Esophagus muscularis mucosa (tissue), 4 donors: ENCODE measurements around the gene LMX1A. TPM values are rescaled to one million over a fixed set of nuclear protein-coding genes. Genes with fewer than 3 reads are reported as not detected.

Source experiments
- DNase-seq: peaks from one replicate; pipeline ENCODE4 v3.0.0-alpha.2; 2017; ENCODE audit errors: extremely low spot score
- H3K27ac ChIP-seq, 4 donors: fragments of 200-600 bp; sonication (generic); replicated peaks in 1 of 4; 1 replicate in 3 of 4; 2 replicates in 1 of 4; pipeline ENCODE4 v1.5.1; 2016 to 2019; ENCODE audit warnings: mild to moderate bottlenecking in 1 of 4
- H3K27me3 ChIP-seq, 4 donors: fragments of 200-600 bp; sonication (generic); one replicate each; pipeline versions ENCODE4 v1.5.1 to v1.6.0; 2016 to 2019
- H3K36me3 ChIP-seq, 4 donors: fragments of 200-600 bp; sonication (generic); one replicate each; pipeline ENCODE4 v1.5.1; 2016 to 2019
- H3K4me1 ChIP-seq, 4 donors: fragments of 200-600 bp; sonication (generic); one replicate each; pipeline ENCODE4 v1.5.1; 2016 to 2019
- H3K4me3 ChIP-seq, 4 donors: fragments of 200-600 bp; sonication (generic); 1 replicate in 2 of 4; 2 replicates in 2 of 4; pipeline ENCODE4 v1.5.1; 2016 to 2019; ENCODE audit warnings: mild to moderate bottlenecking in 4 of 4, moderate library complexity in 1 of 4
- H3K9me3 ChIP-seq, 4 donors: fragments of 200-600 bp; sonication (generic); 1 replicate in 3 of 4; 2 replicates in 1 of 4; pipeline ENCODE4 v1.5.1; 2016 to 2019
- EP300 ChIP-seq: sonication (generic); formaldehyde crosslinking; IDR thresholded peaks from one replicate; pipeline ENCODE4 v1.6.1; 2017; ENCODE audit warnings: antibody characterized with exemption
- POLR2A ChIP-seq: fragments of 450-650 bp; IDR thresholded peaks from one replicate; pipeline ENCODE4 v1.6.1; 2017; ENCODE audit warnings: antibody characterized with exemption, moderate library complexity, mild to moderate bottlenecking, low read depth
- POLR2AphosphoS5 ChIP-seq, 2 donors: sonication (generic); formaldehyde crosslinking; IDR thresholded peaks; one replicate each; pipeline ENCODE4 v1.6.1; 2017; ENCODE audit warnings: antibody characterized with exemption in 2 of 2
- WGBS: methylation state at CpG from one replicate; pipeline ENCODE4 v1.1.5; 2018; 5-methylcytosine and 5-hydroxymethylcytosine counted together
- intact Hi-C: fragments of 100-400 bp; cut with DNase I; formaldehyde crosslinking; loops from one replicate; pipeline ENCODE4 v1.15.1; 2023
- total RNA-seq, 4 donors: library from RNA; depleted of rRNA; stranded (reverse); fragments of >200 nt; gene quantifications; one replicate each; pipeline versions ENCODE4 v1.1.0 to v1.2.1, GENCODE V29; 2016
- TF ChIP-seq, protein P1 (sequence below), 3 experiments: fragments of 200-600 bp in 2 of 3; fragments of 450-650 bp in 1 of 3; sonication (generic) in 2 of 3; IDR thresholded peaks; one replicate each; pipeline ENCODE4 v1.5.1; 2017 to 2019; ENCODE audit warnings: antibody characterized with exemption in 3 of 3, mild to moderate bottlenecking in 2 of 3, moderate library complexity in 1 of 3

Gene LMX1A
- total RNA-seq, 4 donors from 2014 or later, result 0.32 to 0.98 (median 0.33) TPM; not detected in 1

DNA sequence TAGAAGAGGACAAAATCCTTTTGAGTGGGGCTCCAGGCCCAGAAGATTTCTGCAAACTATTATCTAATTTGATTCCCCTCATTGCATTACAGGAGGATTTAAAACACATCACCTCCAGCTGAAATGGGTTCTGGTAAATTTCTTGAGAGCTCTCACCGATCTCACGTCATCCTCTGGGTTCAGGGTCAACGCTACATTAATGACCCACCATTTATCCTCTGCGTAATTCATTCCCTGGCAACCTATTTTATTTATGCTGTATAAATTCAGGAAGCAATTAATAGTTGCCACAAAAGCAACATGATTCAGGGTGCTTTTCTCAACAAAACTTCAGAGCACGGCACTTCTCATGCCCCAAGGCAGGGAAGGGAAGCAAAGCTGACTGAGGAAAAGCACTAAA is 38.9 kb downstream of the LMX1A start:
- Histone ChIP-seq H3K36me3 (no peaks in the 10 kb centered on the region), H3K27ac (no peak overlapping the region), H3K4me1 (peaks cover 0 to 8% (median 8%) of the 10 kb centered on the region in 4 donors), H3K4me3 (no peak overlapping the region), H3K27me3 (peaks cover 0 to 30% (median 0%) of the 10 kb centered on the region in 4 donors), H3K9me3 (peaks cover 0 to 7% (median 4%) of the 10 kb centered on the region in 4 donors)
- intact Hi-C loops, result no loop called here
- 22% methylated on average over 5 of the region's 5 CpGs for WGBS
- no peak for DNase-seq
- TF ChIP-seq EP300, result no peak
- TF ChIP-seq POLR2A, result no peak
- TF ChIP-seq POLR2AphosphoS5 (IDR thresholded peaks at IDR 0.05), result no peak
- TF ChIP-seq, protein P1, sequence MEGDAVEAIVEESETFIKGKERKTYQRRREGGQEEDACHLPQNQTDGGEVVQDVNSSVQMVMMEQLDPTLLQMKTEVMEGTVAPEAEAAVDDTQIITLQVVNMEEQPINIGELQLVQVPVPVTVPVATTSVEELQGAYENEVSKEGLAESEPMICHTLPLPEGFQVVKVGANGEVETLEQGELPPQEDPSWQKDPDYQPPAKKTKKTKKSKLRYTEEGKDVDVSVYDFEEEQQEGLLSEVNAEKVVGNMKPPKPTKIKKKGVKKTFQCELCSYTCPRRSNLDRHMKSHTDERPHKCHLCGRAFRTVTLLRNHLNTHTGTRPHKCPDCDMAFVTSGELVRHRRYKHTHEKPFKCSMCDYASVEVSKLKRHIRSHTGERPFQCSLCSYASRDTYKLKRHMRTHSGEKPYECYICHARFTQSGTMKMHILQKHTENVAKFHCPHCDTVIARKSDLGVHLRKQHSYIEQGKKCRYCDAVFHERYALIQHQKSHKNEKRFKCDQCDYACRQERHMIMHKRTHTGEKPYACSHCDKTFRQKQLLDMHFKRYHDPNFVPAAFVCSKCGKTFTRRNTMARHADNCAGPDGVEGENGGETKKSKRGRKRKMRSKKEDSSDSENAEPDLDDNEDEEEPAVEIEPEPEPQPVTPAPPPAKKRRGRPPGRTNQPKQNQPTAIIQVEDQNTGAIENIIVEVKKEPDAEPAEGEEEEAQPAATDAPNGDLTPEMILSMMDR (IDR thresholded peaks at IDR 0.05), result no peak

DNA sequence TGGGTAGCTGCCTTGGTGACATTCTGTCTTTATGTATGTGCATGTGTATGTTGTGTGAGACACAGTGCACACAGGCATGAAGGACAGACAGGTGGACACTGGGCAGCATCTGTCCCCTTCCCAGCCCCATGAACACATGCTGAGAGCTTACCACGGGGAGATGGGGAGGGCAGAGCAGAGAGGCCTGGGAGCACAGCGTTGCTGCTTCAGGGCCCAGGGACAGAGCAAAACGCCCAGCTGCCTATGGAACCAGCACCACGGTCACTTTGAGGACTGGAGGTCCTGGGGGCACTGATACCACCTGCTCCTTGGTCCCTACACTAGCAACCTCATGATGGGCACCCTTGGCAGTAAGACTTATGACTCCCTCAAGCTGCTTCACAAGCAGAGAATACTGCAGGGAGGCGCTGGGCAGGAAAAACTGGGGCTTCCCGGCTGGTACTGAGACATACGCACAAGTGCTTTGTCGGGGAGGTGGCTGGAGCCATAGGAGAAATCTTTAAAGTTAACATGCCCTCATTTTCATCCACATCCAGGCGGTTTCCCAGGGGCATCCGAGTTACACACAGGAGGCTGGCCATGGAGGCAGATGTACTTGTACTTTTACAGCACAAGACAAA is 40.3 kb downstream of the LMX1A start:
- TF ChIP-seq POLR2AphosphoS5 (IDR thresholded peaks at IDR 0.05), result no peak
- no peak for TF ChIP-seq EP300
- TF ChIP-seq POLR2A, result no peak
- TF ChIP-seq, protein P1 (IDR thresholded peaks at IDR 0.05), result no peak
- H3K4me3 ChIP-seq, result no peak overlapping the region
- peaks cover 0 to 30% (median 0%) of the 10 kb centered on the region in 4 donors for H3K27me3 ChIP-seq
- intact Hi-C loops, result no loop called here
- peaks cover 0 to 8% (median 8%) of the 10 kb centered on the region in 4 donors for H3K4me1 ChIP-seq
- H3K36me3 ChIP-seq, result no peaks in the 10 kb centered on the region
- H3K27ac ChIP-seq, result no peak overlapping the region
- no peak for DNase-seq
- WGBS, result 92% methylated on average over 9 of the region's 10 CpGs
- peaks cover 0 to 12% (median 9%) of the 10 kb centered on the region in 4 donors for H3K9me3 ChIP-seq

DNA sequence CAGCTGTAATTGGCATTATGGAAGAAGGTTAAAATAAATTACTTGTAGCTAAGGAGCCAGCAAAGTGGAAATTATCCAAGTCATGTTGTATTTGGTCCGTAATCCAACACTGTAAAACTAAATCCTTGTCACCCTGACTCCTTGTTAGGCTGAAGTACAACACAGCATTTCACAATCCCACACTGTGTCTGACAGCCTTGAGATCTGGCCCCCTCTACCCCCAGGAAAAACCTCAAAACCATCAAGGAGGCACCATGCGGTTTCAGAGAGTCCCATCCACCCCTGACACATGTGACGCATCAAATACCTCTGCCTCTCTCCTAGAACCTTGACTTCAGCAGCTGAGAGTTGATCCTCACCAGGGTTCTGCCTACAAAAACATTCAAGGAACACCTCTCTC is 41.0 kb downstream of the LMX1A start:
- WGBS, result 73% methylated on average over 3 of the region's 3 CpGs
- intact Hi-C loops, result no loop called here
- TF ChIP-seq, protein P1 (IDR thresholded peaks at IDR 0.05), result no peak
- no peak for TF ChIP-seq POLR2AphosphoS5 (IDR thresholded peaks at IDR 0.05)
- no peak for TF ChIP-seq EP300
- TF ChIP-seq POLR2A, result no peak
- Histone ChIP-seq H3K27ac (no peak overlapping the region), H3K4me3 (no peak overlapping the region), H3K27me3 (peaks cover 0 to 30% (median 0%) of the 10 kb centered on the region in 4 donors), H3K9me3 (peaks cover 0 to 12% (median 9%) of the 10 kb centered on the region in 4 donors), H3K4me1 (peaks cover 0 to 8% (median 8%) of the 10 kb centered on the region in 4 donors), H3K36me3 (no peaks in the 10 kb centered on the region)
- no peak for DNase-seq

DNA sequence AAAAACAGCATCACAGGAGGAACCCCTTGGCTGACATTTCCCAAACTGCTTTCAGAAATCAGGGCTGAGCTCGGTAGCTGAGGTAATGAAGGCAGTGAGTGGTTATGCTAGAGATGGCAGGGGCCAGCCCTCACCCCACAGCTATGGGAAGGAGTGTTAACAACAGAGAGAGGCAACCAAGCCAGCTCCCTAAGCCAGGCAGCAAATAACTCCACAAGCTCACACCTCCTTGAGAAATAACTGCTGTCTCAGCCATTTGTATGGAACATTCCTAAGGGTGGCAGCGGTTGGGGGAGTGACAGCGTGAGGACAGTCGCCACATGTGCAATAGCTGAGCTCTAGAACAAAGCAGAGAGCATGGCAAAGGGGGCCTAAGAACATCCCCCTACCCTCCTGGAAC is 42.6 kb downstream of the LMX1A start:
- intact Hi-C loops, result no loop called here
- no peak for DNase-seq

More for the DNA sequence above, 42.6 kb downstream of the LMX1A start:
- Histone ChIP-seq H3K4me1 (peaks cover 0 to 8% (median 8%) of the 10 kb centered on the region in 4 donors), H3K27ac (no peak overlapping the region), H3K9me3 (peaks cover 0 to 12% (median 9%) of the 10 kb centered on the region in 4 donors), H3K4me3 (no peak overlapping the region), H3K36me3 (no peaks in the 10 kb centered on the region), H3K27me3 (peaks cover 0 to 37% (median 0%) of the 10 kb centered on the region in 4 donors)
- TF ChIP-seq POLR2A (no peak), EP300 (no peak), POLR2AphosphoS5 (IDR thresholded peaks at IDR 0.05) (no peak)
- TF ChIP-seq, protein P1 (IDR thresholded peaks at IDR 0.05), result no peak
- WGBS, result 43% methylated on average over 4 of the region's 4 CpGs
